Activated CD8-positive, alpha-beta T cell treated with anti-CD3 and anti-CD28 coated beads, Interleukin-2, amount 10 ng/mL, durations not matched to agents 7 days and 5 days (primary cell): ENCODE measurements around the gene NFU1. TPM values are rescaled to one million over a fixed set of nuclear protein-coding genes. Genes with fewer than 3 reads are reported as not detected.
"Not testable (repeated sequence)": the region's sequence is repeated elsewhere in the genome, so short reads cannot be mapped to it uniquely, and the experiment has no call there.

Experiments
- ATAC-seq: fragments of 150-1000 bp; cut with Tn5 transposase; one replicate; pipeline ENCODE4 v1.10.0; 2021; ENCODE audit warnings: moderate library complexity
- CTCF ChIA-PET: fragments of 350-600 bp; sonication (Branson Sonifier 250); formaldehyde crosslinking; loops from one replicate; lab custom pipeline; 2021; ENCODE audit warnings: antibody characterized with exemption; lab: Charles Lee
- POLR2A ChIA-PET: fragments of 350-600 bp; sonication (Branson Sonifier 250); formaldehyde crosslinking; loops from one replicate; lab custom pipeline; 2021; ENCODE audit warnings: antibody characterized with exemption; lab: Charles Lee
- DNase-seq: peaks from one replicate; pipeline ENCODE4 v3.0.0-alpha.2; 2020
- H3K27ac Mint-ChIP-seq: one replicate; pipeline ENCODE4 v1.8.0; 2021; ENCODE audit warnings: mild to moderate bottlenecking, mixed read lengths
- H3K27me3 Mint-ChIP-seq: one replicate; pipeline ENCODE4 v1.8.0; 2021; ENCODE audit warnings: low read depth, mixed read lengths
- H3K36me3 Mint-ChIP-seq: one replicate; pipeline ENCODE4 v1.8.0; 2021; ENCODE audit warnings: low read depth, mixed read lengths
- H3K4me1 Mint-ChIP-seq: one replicate; pipeline ENCODE4 v1.8.0; 2021; ENCODE audit warnings: low read depth, mixed read lengths
- H3K4me3 Mint-ChIP-seq: one replicate; pipeline ENCODE4 v1.8.0; 2021; ENCODE audit warnings: mild to moderate bottlenecking, mixed read lengths
- H3K9me3 Mint-ChIP-seq: one replicate; pipeline ENCODE4 v1.8.0; 2022; ENCODE audit warnings: mixed read lengths; ENCODE audit not compliant: insufficient read depth
- total RNA-seq, 2 experiments: library from RNA; stranded (reverse); gene quantifications; one replicate each; pipeline ENCODE4 v1.2.3, GENCODE V29; 2021

NFU1 gene
- total RNA-seq, 2 experiments from 2014 or later: 27.8 to 30.4 TPM

DNA sequence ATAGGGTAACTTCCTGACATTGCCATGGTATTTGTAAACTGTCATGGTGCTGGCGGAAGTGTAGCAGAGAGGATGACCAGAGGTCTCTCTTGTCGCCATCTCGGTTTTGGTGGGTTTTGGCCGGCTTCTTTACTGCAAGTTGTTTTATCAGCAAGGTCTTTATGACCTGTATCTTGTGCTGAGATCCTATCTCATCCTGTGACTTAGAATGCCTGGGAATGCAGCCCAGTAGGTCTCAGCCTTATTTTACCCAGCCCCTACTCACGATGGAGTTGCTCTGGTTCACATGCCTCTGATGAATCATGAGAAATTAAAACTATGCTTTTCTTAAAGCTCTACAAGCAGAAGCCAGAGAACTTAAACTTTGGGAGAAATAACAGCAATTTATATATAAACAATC lies 12.7 kb upstream of the NFU1 start:
- ATAC-seq: no peak
- Mint-ChIP-seq H3K9me3 (no peaks in the 10 kb centered on the region), H3K4me3 (no peak overlapping the region), H3K27me3 (no peaks in the 10 kb centered on the region), H3K4me1 (peaks cover 6% of the 10 kb centered on the region), H3K27ac (no peak overlapping the region), H3K36me3 (no peaks in the 10 kb centered on the region)
- no peak for DNase-seq
- ChIA-PET POLR2A (no interaction called here), CTCF (no interaction called here)

DNA sequence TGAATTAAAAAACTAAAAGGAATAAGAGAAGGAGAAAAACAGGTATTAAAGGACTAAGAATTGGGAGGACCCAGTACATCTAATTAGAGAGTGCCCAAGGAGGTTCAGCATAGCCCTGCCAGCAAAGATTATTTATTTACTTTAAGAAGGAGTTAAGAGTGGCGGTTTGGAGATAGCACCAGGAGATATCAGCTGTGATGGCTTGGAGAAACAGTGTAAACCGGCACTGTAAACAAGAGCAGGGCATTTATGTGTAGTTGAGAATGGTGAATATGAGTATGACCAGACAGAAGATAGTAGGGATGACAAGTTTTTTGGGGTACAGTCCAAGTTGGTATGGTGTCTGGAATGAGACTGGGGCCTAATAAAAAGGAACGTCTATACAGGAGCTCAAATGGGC lies 6.4 kb upstream of the NFU1 start:
- DNase-seq, POLR2A ChIA-PET, CTCF ChIA-PET, H3K4me3 Mint-ChIP-seq, H3K4me1 Mint-ChIP-seq, H3K27me3 Mint-ChIP-seq, H3K27ac Mint-ChIP-seq, ATAC-seq, H3K36me3 Mint-ChIP-seq: not testable (repeated sequence)
- H3K9me3 Mint-ChIP-seq: peaks cover 10% of the 10 kb centered on the region

DNA sequence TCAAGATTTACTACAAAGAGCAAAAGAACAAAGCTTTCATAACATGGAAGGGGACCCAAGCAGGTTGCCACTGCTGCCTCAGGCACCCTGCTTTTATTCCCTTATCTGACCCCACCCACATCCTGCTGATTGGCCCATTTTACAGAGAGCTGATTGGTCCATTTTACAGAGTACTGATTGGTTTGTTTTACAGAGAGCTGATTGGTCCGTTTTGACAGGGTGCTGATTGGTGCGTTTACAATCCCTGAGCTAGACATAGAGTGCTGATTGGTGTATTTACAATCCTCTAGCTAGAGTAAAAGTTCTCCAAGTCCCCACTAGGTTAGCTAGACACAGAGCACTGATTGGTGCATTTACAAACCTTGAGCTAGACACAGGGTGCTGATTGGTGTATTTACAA lies 2.3 kb upstream of the NFU1 start:
- not testable (repeated sequence) for ATAC-seq, H3K4me3 Mint-ChIP-seq, H3K27ac Mint-ChIP-seq, DNase-seq, H3K27me3 Mint-ChIP-seq
- ChIA-PET POLR2A (interaction anchor here (0.7 kb wide), 1 partner anchor 125 kb away, joined by 3 read pairs; no protein-coding TSS in a partner anchor), CTCF (interaction anchor here (0.9 to 1.2 kb wide), 2 partner anchors 36 to 64 kb away, joined by 3 to 5 read pairs; no protein-coding TSS in a partner anchor)
- Mint-ChIP-seq H3K36me3 (peaks cover 16% of the 10 kb centered on the region), H3K4me1 (peaks cover 35% of the 10 kb centered on the region), H3K9me3 (peaks cover 10% of the 10 kb centered on the region)

DNA sequence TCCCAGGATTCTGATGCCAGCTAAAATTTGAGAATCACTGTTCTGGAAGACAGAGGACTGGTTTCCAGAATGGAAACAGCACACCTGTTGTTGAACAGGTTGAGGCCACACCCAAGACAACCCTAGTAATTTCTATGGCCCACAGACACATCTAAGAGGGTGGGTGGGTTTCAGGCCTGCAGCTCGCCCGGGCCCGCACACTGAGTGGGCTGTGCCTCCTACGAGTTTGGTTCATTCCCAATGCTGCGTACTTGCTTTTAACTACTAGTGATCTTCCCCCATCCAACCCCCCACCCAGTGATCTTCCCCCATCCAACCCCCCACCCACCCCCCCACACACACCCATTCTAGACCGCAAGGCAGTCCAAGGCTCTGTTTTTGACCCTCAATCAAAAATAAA lies 1.3 kb upstream of the NFU1 start:
- CTCF ChIA-PET: interaction anchor here (1.2 to 2.1 kb wide), 3 partner anchors 19 to 286 kb away, joined by 3 to 10 read pairs (median 4); no protein-coding TSS in a partner anchor
- ATAC-seq: no peak
- Mint-ChIP-seq H3K9me3 (peaks cover 10% of the 10 kb centered on the region), H3K4me3 (no peak overlapping the region), H3K27me3 (no peaks in the 10 kb centered on the region), H3K36me3 (peaks cover 19% of the 10 kb centered on the region), H3K4me1 (peaks cover 36% of the 10 kb centered on the region), H3K27ac (peak overlapping the region; percentile 34)
- no peak for DNase-seq
- POLR2A ChIA-PET: interaction anchor here (1.8 to 2.0 kb wide), 2 partner anchors 15 to 855 kb away, joined by 4 to 5 read pairs; partner anchors contain the start of gene SNRPG

DNA sequence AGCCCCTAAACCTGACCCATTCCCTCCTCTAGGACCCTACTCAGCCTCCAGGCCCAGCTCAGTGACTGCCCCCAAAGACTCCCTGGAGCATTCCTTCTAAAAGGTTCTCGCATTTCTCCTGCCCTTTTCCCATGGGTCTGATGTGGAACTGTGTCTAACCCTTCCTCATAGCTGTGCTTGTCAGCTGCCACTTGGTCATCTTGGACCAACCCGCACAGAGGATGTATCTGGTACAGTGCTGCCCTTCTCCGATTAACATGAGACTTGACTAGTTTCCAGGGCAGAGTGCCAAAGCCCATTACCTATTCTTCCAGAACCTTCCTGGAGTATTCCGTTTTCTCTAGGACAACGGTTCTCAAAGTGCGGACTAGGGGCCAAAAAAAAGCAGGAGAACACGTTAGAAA lies 518 bp upstream of the NFU1 start:
- peak overlapping the region; percentile 96 for H3K4me3 Mint-ChIP-seq
- peaks cover 10% of the 10 kb centered on the region for H3K9me3 Mint-ChIP-seq
- H3K4me1 Mint-ChIP-seq: peaks cover 36% of the 10 kb centered on the region
- ChIA-PET CTCF (interaction anchor here (0.8 to 3.0 kb wide), 25 partner anchors 9 to 1548 kb away, joined by 3 to 21 read pairs (median 5); partner anchors contain the start of genes AAK1 and GFPT1), POLR2A (interaction anchor here (0.7 to 2.0 kb wide), 16 partner anchors 15 to 856 kb away, joined by 3 to 11 read pairs (median 4); partner anchors contain the start of genes GFPT1 and SNRPG)
- peaks cover 19% of the 10 kb centered on the region for H3K36me3 Mint-ChIP-seq
- H3K27ac Mint-ChIP-seq: peak overlapping the region; percentile 97
- no peaks in the 10 kb centered on the region for H3K27me3 Mint-ChIP-seq
- no peak for ATAC-seq
- DNase-seq: no peak

DNA sequence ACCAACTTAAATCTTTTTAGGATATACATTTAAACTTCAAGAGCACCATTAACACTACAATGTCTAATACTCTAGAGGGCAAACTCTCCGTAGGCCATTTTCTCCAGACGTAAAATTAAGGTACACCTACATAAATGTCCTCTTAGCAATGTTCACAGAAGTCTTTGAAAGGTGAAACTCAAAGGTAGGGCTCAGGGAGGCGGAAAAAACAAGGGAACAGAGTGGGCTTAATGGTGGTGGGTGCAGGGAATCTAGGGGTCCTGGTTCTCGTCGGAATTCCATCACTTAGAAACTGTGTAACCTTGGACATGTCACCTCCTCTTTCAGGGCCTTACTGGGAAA lies 668 bp downstream of the NFU1 start:
- Mint-ChIP-seq H3K27ac (peak overlapping the region; percentile 97), H3K4me1 (peaks cover 39% of the 10 kb centered on the region), H3K4me3 (peak overlapping the region; percentile 96), H3K36me3 (peaks cover 19% of the 10 kb centered on the region), H3K27me3 (no peaks in the 10 kb centered on the region), H3K9me3 (peaks cover 10% of the 10 kb centered on the region)
- peak; percentile 23 for DNase-seq
- POLR2A ChIA-PET: interaction anchor here (0.5 to 2.0 kb wide), 17 partner anchors 13 to 1122 kb away, joined by 3 to 11 read pairs (median 4); partner anchors contain the start of genes GFPT1 and SNRPG
- CTCF ChIA-PET: interaction anchor here (0.7 to 3.0 kb wide), 27 partner anchors 10 to 305 kb away, joined by 3 to 21 read pairs (median 4); partner anchors contain the start of genes AAK1, ANXA4 and GFPT1
- ATAC-seq: peak; percentile 0

DNA sequence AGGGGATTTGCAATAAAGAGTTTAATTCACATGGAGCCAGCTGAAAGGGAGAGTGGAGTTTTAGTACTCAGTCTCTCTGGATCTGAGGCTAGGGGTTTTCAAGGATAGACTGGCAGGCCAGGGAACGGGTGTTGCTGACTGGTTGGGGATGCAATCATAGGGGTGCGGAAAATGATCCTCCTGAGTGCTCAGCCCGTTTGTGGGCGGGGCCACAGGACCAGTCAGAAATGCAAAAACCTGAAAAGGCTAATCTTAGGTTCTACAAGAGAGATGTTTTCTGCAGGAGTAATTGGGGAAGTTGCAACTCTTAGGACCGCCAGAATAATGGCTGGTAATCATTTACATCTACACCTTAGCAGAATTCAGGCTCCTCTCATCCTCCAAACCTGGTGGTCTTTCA lies 2.5 kb downstream of the NFU1 start:
- no peak overlapping the region for H3K27ac Mint-ChIP-seq
- ChIA-PET POLR2A (no interaction called here), CTCF (interaction anchor here (1.2 kb wide), 1 partner anchor 289 kb away, joined by 3 read pairs; no protein-coding TSS in a partner anchor)
- no peaks in the 10 kb centered on the region for H3K27me3 Mint-ChIP-seq
- no peak overlapping the region for H3K4me3 Mint-ChIP-seq
- H3K4me1 Mint-ChIP-seq: peaks cover 39% of the 10 kb centered on the region
- DNase-seq (no peak), ATAC-seq (no peak)
- peaks cover 20% of the 10 kb centered on the region for H3K36me3 Mint-ChIP-seq
- peaks cover 10% of the 10 kb centered on the region for H3K9me3 Mint-ChIP-seq

DNA sequence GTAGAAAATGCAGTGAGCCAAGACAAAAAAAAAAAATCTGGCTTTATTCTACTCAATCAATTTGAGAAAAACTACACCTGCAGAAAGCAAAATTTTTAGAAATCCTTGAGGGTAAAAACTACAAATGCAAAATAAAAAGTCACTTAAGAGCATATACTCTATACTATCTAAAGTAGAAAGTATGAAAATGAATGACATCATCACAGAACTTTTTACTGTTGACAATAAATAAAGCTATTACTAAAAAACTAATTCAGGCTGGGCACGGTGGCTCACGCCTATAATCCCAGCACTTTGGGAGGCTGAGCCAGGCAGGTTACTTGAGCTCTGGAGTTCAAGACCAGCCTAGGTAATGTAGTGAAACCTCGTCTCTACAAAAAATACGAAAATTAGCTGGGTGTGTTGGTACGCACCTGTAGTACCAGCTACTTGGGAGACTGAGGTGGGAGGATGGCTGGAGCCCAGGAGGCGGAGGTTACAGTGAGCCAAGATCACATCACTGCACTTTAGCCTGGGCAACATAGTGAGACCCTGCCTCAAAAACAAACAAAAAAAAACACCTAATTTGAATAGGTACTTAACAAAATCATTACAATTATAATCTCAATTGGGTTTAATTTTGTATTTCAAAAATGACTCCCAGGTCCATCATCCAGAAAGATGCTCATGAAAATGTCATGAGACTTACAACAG lies 7.6 kb downstream of the NFU1 start:
- DNase-seq (no peak), ATAC-seq (no peak)
- Mint-ChIP-seq H3K27ac (no peak overlapping the region), H3K36me3 (peaks cover 16% of the 10 kb centered on the region), H3K4me1 (peaks cover 6% of the 10 kb centered on the region), H3K4me3 (no peak overlapping the region), H3K9me3 (no peaks in the 10 kb centered on the region), H3K27me3 (no peaks in the 10 kb centered on the region)
- CTCF ChIA-PET: interaction anchor here (1.8 kb wide), 1 partner anchor 8 kb away, joined by 5 read pairs; the partner anchor contains the start of gene NFU1
- POLR2A ChIA-PET: no interaction called here

DNA sequence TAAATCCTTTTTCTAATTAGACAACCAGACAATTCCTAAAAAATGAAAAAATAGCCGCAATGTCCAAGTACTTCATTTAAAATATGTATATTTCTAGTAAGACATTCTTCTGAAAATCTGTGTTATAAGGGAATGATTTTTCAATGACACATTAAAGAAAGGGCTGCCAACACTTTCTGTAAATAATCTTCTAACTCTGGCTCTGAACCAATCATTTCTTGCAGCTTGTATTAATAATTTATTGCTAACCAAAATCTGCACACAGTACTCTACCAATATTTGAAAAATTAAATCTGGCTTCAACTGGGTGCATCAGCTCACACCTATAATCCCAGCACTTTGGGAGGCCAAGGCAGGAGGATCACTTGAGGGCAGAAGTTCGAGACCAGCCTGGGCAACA lies 8.3 kb downstream of the NFU1 start:
- Mint-ChIP-seq H3K4me3 (no peak overlapping the region), H3K27me3 (no peaks in the 10 kb centered on the region), H3K9me3 (no peaks in the 10 kb centered on the region), H3K27ac (peak overlapping the region; percentile 34), H3K4me1 (peaks cover 3% of the 10 kb centered on the region), H3K36me3 (peaks cover 12% of the 10 kb centered on the region)
- ATAC-seq (no peak), DNase-seq (no peak)
- POLR2A ChIA-PET: no interaction called here
- CTCF ChIA-PET: interaction anchor here (1.8 kb wide), 1 partner anchor 8 kb away, joined by 5 read pairs; the partner anchor contains the start of gene NFU1

DNA sequence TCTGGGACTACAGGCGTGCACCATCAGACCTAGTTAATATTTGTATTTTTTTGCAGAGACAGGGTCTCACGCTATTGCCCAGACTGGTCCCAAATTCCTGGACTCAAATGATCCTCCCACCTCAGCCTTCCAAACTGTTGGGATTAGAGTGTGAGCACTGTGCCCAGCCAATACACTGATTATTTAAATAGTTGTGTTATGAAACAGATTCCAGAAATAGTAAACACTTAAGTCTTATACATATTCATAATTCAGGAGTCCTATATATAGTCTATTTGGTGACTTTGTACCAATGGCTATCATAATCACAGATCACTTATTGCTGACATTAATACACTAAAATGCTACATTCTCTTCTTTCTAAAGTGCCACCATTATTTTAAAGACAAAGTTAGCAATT lies 12.8 kb downstream of the NFU1 start:
- POLR2A ChIA-PET: no interaction called here
- Mint-ChIP-seq H3K4me3 (no peak overlapping the region), H3K27ac (no peak overlapping the region), H3K36me3 (peaks cover 22% of the 10 kb centered on the region), H3K4me1 (peaks cover 7% of the 10 kb centered on the region), H3K9me3 (no peaks in the 10 kb centered on the region), H3K27me3 (no peaks in the 10 kb centered on the region)
- no peak for ATAC-seq
- CTCF ChIA-PET: no interaction called here
- no peak for DNase-seq

DNA sequence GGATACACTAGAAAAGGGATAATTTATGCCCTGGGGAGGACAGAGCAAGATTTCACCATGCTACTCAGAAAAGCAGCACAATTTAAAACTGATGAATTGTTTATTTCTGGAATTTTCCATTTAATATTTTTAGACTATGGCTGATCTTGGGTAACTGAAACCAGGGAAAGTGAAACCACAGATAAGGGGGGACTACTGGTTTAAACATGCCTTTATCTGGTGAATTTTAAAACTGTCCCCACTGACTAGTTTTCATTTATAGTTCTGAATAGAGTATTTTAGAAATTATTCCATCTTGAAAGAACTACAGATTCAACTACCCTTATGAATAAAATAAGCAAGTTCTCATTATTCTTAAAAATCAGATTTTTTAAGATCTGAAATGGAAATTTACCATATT lies 15.0 kb downstream of the NFU1 start:
- Mint-ChIP-seq H3K4me3 (no peak overlapping the region), H3K36me3 (peaks cover 23% of the 10 kb centered on the region), H3K27me3 (no peaks in the 10 kb centered on the region), H3K4me1 (peaks cover 7% of the 10 kb centered on the region), H3K27ac (no peak overlapping the region), H3K9me3 (no peaks in the 10 kb centered on the region)
- POLR2A ChIA-PET: interaction anchor here (0.8 kb wide), 1 partner anchor 14 kb away, joined by 3 read pairs; no protein-coding TSS in a partner anchor
- CTCF ChIA-PET: no interaction called here
- DNase-seq (no peak), ATAC-seq (no peak)

DNA sequence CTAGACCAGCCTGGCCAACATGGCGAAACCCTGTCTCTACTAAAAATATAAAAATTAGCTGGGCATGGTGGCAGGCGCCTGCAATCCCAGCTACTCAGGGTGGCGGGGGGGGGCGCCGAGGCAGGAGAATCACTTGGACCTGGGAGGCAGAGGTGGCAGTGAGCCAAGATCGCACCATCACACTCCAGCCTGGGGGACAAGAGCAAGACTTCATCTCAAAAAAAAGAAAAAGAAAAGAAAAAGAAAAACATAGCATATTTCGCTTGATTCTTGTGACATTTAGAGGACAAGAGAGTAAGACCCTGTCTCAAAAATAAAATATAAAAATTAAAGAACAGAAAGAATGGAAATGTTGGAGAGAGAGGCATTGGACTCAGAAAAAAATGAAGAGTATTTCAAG lies 18.1 kb downstream of the NFU1 start:
- ATAC-seq, H3K27me3 Mint-ChIP-seq, H3K4me1 Mint-ChIP-seq, CTCF ChIA-PET, H3K4me3 Mint-ChIP-seq, H3K27ac Mint-ChIP-seq, POLR2A ChIA-PET, H3K9me3 Mint-ChIP-seq: not testable (repeated sequence)
- peaks cover 25% of the 10 kb centered on the region for H3K36me3 Mint-ChIP-seq
- DNase-seq: peak; percentile 3
